HG03097 (cell line): ENCODE data around the gene DLK1.

Experiments
- ATAC-seq: cut with Tn5 transposase; IDR thresholded peaks from one replicate; pipeline ENCODE4 v1.9.1; 2021; ENCODE audit not compliant: unreplicated experiment, low FRiP score

DLK1 gene

DNA sequence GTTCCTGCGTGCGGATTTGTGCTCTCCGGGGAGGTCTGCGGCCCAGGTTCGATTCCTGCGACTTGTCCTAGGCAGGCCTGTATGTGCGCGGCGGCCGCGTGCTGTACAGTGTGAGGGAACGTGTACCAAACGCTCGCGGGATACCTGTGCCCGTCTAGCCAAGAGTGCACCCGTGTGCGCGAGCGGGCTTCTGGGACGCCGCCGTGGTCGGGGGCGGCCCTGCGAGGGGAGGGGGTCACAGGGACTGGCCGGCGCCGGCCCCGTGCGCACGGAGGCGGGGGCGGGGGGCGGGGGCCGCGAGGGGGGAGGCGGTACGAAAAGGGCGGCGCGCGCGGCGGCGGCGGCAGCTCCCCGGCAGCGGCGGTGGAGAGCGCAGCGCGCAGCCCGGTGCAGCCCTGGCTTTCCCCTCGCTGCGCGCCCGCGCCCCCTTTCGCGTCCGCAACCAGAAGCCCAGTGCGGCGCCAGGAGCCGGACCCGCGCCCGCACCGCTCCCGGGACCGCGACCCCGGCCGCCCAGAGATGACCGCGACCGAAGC, at the start of gene DLK1:
DLK1 (plus strand) TSS at position 343 of the 536 bp plus-strand sequence; CDS start at position 520, 177 bp downstream.
- no peak for ATAC-seq

DNA sequence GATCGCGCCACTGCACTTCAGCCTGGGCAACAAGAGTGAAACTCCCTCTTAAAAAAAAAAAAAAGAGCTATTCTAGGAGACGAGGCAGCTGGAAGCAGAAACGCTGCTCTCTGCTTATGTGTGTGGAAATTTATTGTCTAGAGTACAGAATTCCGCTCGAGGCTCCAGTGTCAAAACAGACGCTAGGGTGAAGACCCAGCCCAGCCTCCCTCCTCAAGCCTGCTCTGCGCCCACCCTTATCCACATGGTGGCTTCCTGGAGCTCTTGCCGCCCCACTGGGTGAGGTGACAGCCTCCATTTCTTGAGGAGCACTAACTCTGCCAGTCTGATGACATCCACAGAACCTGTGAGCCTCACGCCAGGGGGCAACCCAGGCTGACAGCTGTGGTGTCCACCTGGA, 49.5 kb upstream of the DLK1 start:
- no peak for ATAC-seq

DNA sequence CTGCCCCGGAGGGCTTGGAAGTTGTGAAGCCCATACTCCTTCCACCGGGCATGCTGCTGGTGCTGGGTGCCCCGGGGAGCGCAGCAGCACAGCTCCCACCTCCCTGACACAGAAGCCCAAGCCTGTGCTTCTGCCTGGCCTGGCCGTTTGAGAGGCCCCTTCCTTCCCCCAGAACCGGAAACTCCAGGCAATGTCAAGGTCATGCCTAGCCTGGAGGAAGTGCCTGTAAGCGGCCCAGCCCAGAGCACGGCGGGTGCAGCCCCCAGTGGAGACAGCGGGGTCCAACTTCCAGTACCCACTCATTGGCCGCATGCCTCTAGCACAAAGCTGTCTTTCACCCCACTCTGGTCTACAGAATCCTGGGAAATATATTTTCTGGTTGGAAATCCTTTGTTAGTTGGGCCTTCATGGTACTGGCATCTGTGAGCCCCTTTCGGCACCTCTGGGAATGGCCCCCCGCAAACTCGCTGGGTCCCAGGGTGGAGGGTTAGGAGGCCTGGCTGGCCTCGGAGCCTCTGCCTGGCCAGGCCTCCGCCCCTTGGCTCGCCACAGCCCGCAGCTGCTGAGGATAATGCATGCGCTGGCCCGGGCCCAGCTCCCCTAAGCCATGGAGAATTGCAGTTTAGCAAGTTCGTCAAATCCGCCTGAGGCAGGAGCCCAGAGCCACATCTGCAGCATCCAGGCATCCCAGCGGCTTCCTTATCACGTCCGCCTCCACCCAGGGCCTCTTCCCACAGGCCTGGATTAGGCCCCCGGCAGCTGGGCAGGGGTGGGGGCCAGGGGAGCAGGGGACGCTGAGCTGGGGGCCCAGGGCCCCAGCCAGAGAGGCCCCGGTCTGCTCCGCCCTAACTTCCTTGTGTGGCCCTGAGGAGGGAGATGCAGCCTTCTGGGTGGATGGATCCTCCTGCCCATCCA, 48.9 kb upstream of the DLK1 start:
- ATAC-seq, result no peak

DNA sequence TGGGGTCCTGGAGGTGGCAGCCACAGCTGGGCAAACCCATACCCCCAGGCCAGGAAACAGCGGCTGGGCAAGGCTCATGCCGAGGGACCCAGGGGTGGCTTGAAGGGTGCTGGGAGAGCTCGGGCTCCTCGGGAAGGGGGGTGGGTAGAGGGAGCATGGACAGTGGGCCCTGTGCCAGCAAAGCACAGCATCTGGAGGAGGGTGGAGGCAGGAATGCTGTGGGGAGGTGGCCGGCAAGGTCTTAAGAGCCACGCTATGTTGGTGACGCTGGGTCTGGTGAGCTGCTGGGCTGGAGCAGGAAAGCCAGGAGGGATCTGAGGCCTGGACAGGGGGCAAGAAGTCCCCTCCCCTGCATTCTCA, 48.2 kb upstream of the DLK1 start:
- no peak for ATAC-seq

DNA sequence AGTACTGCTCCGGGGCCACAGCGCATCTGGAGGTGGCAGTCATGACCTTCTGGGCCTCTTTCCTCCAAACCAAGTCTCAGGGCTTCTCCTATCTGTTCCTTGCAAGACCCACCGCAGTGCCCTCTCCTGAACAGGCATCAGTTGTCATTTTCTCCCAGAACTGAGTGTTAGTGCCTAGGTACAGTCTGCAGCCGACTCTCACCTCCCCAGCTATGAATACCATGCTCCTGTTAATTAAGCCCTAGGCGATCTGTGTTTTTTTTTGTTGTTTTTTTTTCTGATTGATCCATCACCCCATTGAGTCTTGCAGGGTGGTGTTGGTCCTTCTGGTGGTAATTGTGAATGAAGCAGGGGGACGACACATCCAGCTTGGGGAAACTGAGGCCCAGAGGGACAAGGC, 47.5 kb upstream of the DLK1 start:
- no peak for ATAC-seq

DNA sequence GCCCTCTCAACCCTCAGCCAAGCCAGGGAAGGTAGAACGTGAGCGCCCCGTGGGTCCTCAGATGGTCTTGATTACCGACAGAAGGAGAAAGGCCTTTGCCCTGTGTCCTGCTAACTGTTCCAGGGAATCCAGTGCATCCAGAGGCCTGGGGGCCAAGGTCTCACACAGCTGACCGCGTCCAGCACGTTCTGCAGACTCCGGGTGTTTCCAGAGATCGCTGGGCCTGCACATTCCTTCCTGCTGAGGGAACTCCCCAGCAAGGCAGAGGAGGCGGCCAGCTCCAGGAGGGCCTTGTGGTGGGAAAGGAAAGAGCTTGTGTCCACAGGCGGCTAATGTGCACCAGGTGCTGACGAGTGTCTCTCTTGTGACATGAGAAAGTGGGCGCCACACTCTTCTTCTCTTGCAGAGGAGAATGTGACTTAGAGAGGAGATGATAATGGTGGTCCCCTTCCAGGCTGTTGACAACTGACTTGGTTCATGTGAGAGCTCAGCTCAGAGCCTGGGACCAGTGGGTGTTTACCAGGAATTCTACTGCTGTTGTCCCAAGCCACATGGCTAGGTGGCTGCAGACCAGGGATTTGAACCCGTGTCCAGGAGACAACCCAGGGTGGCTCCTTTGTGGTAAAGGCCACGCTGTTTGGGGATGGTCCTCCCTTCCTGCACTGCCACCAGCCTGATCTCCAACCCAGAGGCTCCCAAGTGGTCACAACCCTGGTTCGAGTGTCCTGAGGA, 46.8 kb upstream of the DLK1 start:
- no peak for ATAC-seq

DNA sequence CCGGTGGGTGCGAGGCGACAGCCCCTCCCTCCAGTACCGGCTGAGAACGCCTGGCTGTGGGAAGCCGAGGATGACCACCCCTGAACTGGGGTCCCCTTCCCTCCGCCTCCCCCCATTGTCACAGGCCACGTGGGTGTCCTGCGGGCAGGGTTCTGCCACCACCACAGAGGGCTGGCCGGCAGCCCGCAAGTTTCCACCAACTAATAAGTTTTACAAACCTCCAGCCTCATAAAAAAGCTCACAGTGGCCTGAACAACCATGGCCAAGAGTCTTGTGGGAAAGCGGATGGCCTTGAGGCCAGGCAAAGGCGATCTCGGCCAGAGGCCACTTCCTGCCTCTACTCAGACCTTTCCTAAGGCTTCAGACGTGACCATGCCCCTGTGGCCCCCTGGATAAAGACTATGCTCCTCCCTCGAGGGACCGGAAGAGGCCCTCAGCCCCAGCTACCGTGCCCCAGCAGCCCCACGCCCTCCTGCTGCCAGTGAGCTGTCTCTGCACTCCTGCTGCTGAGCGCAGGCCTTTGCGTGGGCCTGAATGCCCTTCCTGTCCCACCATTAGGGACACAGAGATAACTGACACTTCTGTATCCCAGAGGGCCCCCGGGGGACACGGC, 46.1 kb upstream of the DLK1 start:
- ATAC-seq, result no peak

DNA sequence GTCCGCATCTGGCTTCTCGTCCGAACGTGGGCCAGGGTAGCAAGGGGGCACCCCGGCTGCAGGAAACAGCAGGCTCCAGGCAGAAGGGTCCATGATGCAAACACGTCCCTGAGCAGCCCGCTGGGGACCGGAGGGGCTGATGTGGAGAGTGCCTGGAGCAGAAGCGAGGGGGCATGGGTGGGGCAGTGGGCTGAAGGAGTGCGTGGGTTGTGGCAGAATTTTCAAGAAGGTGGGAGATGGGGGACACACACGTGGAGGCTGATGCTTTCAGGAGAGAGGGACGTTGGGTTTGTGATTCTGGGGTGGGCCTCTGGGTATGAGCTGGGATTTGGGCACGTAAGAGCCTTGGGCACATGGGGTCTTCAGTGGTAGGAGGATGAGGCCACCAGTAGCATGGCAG, 45.6 kb upstream of the DLK1 start:
- no peak for ATAC-seq

DNA sequence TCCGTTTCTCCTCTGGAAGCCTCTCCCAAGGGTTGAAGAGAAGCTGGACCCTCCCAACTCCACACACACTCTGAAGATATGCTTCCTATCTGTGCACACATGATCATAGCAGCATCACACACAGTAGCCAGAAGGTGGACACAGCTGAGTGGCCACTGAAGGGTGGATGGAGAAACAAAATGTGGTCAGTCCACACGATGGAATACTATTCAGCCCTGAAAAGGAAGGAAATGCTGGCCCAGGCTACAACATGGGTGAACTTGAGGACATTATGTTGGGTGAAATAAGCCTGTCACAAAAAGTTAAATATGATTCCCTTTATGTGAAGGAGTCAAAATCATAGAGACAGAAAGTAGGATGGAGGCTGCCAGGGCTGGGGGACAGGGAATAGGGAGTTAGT, 43.9 kb upstream of the DLK1 start:
- ATAC-seq, result no peak

DNA sequence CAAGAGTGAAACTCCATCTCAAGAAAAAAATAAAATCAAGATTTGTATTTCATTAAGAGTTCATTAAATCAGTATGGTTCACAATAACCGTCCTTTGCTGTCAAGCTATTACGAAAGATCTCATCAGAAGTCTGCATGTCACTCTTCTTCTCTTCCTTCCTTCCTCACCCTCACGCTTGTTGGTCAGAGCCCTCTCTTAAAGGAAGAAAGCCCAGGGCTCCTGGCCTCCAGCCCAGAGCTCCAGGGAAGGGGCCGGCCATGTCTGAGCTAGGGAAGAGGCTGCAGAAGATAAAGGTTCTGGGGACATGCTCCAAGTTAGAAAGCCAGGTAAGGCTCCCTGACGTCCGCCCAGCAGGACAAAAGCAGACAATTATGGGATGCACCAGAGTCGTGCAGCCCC, 43.1 kb upstream of the DLK1 start:
- no peak for ATAC-seq

DNA sequence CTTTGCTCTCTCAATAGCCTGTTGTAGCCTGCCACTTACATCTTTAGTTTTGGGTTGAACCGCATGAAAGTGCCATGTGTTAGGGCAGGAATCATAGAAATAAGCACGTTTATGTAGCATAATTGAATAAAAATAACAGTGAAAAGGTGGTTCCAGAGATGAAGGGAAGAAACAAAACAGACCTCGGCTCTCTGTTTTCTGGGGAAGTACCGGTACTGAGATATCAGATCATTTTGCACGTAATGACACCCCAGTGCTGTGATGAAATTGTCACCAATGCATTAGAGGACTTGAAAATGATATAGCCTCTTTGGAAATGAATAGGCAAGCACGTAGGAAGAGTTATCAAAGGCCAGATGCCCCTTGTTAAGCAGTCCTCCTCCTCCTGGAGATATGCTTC, 42.5 kb upstream of the DLK1 start:
- ATAC-seq, result no peak

DNA sequence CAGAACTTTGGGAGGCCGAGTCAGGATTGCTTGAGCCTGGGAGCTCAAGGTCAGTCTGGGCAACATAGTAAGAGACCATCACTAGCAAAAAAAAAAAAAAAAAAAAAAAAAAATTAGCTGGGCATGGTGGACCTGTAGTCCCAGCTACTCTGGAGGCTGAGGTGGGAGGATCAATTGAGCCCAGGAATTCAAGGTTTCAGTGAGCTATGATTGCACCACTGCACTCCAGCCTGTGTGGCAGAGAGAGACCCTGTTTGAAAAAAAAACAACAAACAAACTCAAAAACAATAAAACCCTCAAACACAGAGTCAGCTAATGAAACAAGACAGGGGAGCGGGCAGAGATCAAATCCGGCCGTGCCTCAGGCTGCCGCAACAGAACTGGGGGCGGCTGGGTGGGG, 41.7 kb upstream of the DLK1 start:
- ATAC-seq, result no peak

DNA sequence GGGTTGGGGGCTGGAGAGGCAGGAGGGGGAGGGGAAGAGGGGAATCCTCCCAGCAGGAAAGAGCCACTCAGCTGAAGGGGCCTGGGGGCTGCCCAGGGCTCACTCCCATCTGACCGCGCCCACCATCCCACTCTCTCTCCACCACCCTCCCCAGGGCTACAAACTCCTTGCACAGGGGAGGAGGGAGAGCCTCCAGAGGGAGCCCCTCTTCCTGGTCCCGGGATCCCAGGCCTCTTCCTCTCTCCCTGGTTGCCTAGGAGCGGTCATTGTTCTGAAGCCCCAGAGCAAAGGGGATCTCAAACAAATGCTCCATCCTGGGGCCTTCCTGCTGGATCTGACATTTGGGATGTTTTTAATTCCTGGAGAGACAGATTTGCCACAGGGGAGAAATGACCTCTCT, 39.8 kb upstream of the DLK1 start:
- no peak for ATAC-seq

DNA sequence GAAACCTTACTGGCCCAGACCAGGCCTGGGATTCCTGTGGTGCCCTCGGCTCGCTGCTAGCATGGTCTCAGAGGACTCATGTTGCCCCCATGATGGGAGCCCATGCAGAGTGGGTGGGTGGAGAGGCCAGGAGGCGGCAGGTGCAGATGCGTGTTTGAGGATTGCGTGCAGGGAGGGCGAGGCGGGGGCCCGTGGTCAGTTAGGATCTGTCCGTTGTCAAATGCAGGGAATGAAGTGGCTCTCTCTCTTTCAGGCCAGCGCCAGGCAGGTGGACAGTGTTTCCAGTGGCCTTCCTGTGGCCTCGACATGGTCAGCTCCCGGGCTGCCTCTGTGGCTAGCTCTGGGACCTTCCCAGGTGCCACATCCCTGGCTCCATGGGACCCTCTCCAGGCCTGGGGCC, 39.3 kb upstream of the DLK1 start:
- ATAC-seq, result no peak

DNA sequence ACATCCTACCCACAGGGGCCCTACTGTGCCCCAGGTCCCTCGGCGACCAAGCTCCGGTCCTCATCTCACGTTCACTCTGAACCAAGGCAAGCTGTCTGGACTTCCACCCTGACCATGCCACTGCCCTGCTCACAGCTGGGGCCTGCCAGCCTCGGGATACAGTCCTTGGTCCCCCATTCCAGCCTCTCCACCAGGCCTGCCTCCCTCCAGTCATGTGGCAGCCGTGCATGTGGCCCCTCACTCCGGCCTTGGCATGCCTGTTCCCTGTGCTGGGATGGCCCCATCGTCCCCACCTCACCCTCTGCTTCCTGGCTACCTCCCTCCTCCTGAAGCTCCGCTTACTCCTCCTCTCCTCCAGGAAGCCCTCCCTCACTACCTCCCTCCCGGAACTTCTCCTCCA, 38.6 kb upstream of the DLK1 start:
- no peak for ATAC-seq

DNA sequence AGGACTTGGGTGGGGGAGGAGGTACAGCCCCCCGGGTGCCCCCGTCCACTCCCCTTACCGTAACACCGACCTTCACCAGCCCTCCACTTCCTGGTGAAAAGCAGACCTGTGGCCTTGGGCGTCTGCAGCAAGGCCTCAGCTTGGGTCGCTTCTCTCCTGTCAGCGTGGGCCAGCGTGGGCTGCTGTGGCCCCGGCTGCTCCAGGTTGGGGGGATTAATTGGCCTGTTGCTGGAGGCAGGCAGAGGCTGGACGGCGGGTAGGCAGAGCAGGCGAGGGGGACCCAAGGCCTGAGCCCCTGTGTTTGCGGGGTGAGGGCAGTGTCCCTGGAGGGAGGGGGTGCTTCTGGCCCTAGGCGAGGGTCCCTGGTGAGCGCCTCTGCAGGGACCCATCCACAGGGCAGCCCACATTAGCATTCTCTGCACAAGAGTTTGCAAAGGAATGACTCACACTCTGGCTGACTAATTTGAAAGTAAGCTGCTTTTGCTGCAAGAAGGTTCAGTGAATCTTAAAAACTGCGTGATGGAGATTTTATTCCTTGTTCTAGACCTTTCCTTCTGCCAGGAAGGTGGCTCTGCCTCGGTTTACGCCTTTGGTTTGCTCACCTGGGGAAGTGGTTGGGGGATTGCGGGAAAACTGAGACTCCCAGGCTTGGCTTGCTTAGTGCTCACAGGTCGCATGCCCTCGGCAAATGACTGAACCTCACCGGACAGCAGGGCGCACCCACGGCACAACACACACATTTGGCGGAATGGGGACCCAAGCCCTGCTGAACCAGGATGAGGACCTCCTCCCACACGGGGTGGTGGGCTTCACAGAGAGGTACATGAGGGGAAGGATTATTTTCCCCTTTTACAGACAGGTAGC, 37.9 kb upstream of the DLK1 start:
- no peak for ATAC-seq

DNA sequence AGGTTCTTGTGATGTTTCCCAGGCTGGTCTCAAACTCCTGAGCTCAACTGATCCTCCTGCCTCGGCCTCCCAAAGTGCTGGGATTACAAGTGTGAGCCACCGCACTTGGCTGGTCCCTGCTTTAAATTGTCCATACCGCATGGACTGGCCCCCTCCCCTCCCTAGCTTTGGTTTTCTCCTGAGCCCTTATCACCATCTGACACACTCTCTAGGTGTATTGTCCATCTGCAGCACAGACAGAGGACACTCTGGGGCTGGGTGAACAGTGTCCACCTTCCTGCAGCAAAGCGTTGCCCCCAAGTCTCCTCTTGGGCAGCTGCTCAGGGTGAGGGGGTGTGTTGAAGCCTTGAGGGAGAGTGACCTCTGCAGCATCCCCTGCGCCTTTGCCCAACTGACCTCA, 36.0 kb upstream of the DLK1 start:
- no peak for ATAC-seq

DNA sequence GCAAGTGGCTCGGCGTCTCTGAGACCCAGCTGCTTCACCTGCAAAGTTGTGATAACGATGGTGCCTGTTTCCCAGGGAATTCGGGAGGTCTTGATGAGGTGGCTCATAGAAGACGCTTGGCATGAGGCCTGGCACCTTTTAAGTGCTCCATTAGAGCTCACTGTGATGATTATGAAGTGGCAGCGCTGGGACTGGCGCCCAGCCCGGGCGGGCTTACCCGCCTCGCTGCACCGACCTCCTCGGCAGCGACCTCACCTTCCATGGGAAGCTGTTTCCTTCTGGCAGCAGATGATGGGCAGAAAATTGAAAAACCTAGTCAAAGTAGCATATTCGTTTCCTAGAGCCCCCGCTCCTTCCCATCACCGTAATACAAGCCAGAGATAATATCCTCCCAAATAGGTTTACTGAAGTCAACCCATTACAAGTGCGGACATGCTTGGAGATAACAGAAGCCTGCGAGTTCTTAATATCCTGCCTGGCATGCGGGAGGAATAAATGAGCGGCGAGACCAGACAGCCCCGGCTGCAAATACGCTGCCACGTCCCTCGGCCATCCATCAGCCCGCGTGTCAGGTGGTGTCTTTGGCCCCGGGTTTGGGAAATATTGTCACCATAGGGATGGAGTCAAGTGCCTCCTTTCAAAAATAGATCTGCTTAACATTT, 35.2 kb upstream of the DLK1 start:
- no peak for ATAC-seq

DNA sequence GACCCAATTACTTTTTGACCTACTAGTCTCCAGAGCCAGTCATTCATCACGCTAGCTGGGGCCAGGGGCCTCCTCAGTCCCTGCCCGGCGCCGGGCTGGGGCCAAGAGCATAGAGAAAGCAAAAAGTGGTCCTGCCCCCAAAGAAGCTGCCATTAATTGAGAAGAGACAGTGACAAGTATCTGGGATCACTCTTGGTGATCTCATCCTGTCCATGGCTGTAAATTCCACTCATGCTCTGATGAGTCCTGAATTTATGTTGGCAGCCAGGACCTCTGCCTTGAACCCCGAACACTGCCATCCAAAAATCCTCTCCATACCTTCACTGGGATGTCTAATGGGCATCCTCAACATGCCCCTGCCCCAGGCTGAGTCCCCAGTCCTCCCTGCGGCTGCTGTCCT, 34.4 kb upstream of the DLK1 start:
- ATAC-seq, result no peak
